Subcutaneous abdominal adipose tissue (tissue), 5 donors: ENCODE data around the gene CDK17.

ENCODE experiments used
- H3K27ac ChIP-seq: one replicate; pipeline ENCODE4 v1.7.0; 2013; ENCODE audit warnings: low read depth, mild to moderate bottlenecking, inconsistent platforms, low read length, moderate library complexity
- H3K27me3 ChIP-seq, 5 donors: one replicate each; pipeline ENCODE4 v1.7.0; 2013; ENCODE audit warnings: low read length in 5 of 5, inconsistent platforms in 1 of 5; ENCODE audit not compliant: control insufficient read depth in 5 of 5, insufficient read depth in 4 of 5
- H3K36me3 ChIP-seq, 5 donors: one replicate each; pipeline ENCODE4 v1.7.0; 2013; ENCODE audit warnings: low read length in 5 of 5; ENCODE audit not compliant: control insufficient read depth in 5 of 5, insufficient read depth in 5 of 5
- H3K4me1 ChIP-seq, 5 donors: one replicate each; pipeline ENCODE4 v1.7.0; 2013; ENCODE audit warnings: low read length in 5 of 5, mild to moderate bottlenecking in 3 of 5, moderate library complexity in 1 of 5; ENCODE audit not compliant: control insufficient read depth in 5 of 5, insufficient read depth in 5 of 5
- H3K4me3 ChIP-seq, 5 donors: one replicate each; pipeline ENCODE4 v1.7.0; 2013; ENCODE audit warnings: low read length in 5 of 5, low read depth in 1 of 5
- H3K9ac ChIP-seq, 5 donors: one replicate each; pipeline ENCODE4 v1.7.0; 2013; ENCODE audit warnings: low read length in 5 of 5, mild to moderate bottlenecking in 4 of 5, moderate library complexity in 3 of 5
- H3K9me3 ChIP-seq, 5 donors: one replicate each; pipeline ENCODE4 v1.7.0; 2013; ENCODE audit warnings: low read length in 5 of 5; ENCODE audit not compliant: control insufficient read depth in 5 of 5
- donor health status: healthy.
- donor health status: healthy.
- donor health status: healthy.
- donor health status: healthy.
- donor health status: healthy.

CDK17 gene

GRCh38 chr12:96399919-96400630 is at the start of gene CDK17:
Gene CDK17, minus strand, starts transcription at chr12:96400439. Its CDS starts 65,603 bp downstream, at chr12:96334836.
- no peaks in the 10 kb centered on the region for H3K27me3 ChIP-seq
- H3K27ac ChIP-seq = peak within 1 kb of the TSS; percentile 96
- H3K4me3 ChIP-seq = peak within 1 kb of the TSS; percentile 87 to 98 (median 95)
- H3K36me3 ChIP-seq = no peaks in the 10 kb centered on the region
- peak within 1 kb of the TSS; percentile 73 to 98 (median 92) for H3K9ac ChIP-seq
- H3K4me1 ChIP-seq = peaks cover 5 to 33% (median 25%) of the 10 kb centered on the region in 5 donors
- H3K9me3 ChIP-seq = no peaks in the 10 kb centered on the region

GRCh38 chr12:96448300-96448699 is 48.1 kb upstream of the CDK17 start:
- Histone ChIP-seq H3K27ac (no peak overlapping the region), H3K4me3 (no peak overlapping the region), H3K36me3 (no peaks in the 10 kb centered on the region), H3K9me3 (no peaks in the 10 kb centered on the region), H3K4me1 (peaks cover 0 to 4% (median 0%) of the 10 kb centered on the region in 5 donors), H3K9ac (no peak overlapping the region), H3K27me3 (no peaks in the 10 kb centered on the region)

- no peaks in the 10 kb centered on the region for H3K9me3 ChIP-seq
- H3K27me3 ChIP-seq = no peaks in the 10 kb centered on the region
- H3K4me3 ChIP-seq = no peak overlapping the region
- peak overlapping the region; percentile 58 for H3K27ac ChIP-seq
- H3K9ac ChIP-seq = no peak overlapping the region
- H3K36me3 ChIP-seq = no peaks in the 10 kb centered on the region
- H3K4me1 ChIP-seq = peaks cover 0 to 4% (median 0%) of the 10 kb centered on the region in 5 donors
Measured at GRCh38 chr12:96447256-96447655, 47.0 kb upstream of the CDK17 start.

- Histone ChIP-seq H3K36me3 (no peaks in the 10 kb centered on the region), H3K27ac (peak overlapping the region; percentile 64), H3K27me3 (no peaks in the 10 kb centered on the region), H3K4me1 (peaks cover 0 to 4% (median 0%) of the 10 kb centered on the region in 5 donors), H3K9ac (peak overlapping the region in 1 of 5 donors; percentile 31), H3K9me3 (no peaks in the 10 kb centered on the region), H3K4me3 (no peak overlapping the region)
Measured at GRCh38 chr12:96445691-96446583, 45.7 kb upstream of the CDK17 start.

- no peaks in the 10 kb centered on the region for H3K36me3 ChIP-seq
Measured at GRCh38 chr12:96444399-96444798, 44.2 kb upstream of the CDK17 start.

GRCh38 chr12:96442906-96443305 is 42.7 kb upstream of the CDK17 start:
- Histone ChIP-seq H3K9ac (no peak overlapping the region), H3K4me1 (peaks cover 0 to 4% (median 0%) of the 10 kb centered on the region in 5 donors), H3K27ac (no peak overlapping the region), H3K36me3 (no peaks in the 10 kb centered on the region), H3K27me3 (no peaks in the 10 kb centered on the region), H3K4me3 (no peak overlapping the region), H3K9me3 (no peaks in the 10 kb centered on the region)

More at GRCh38 chr12:96444399-96444798, 44.2 kb upstream of the CDK17 start:
- no peak overlapping the region for H3K9ac ChIP-seq
- no peaks in the 10 kb centered on the region for H3K27me3 ChIP-seq
- H3K4me1 ChIP-seq = peaks cover 0 to 4% (median 0%) of the 10 kb centered on the region in 5 donors
- H3K4me3 ChIP-seq = no peak overlapping the region
- no peaks in the 10 kb centered on the region for H3K9me3 ChIP-seq
- no peak overlapping the region for H3K27ac ChIP-seq

GRCh38 chr12:96441816-96442215 is 41.6 kb upstream of the CDK17 start:
- peaks cover 0 to 4% (median 0%) of the 10 kb centered on the region in 5 donors for H3K4me1 ChIP-seq
- H3K36me3 ChIP-seq = no peaks in the 10 kb centered on the region
- no peak overlapping the region for H3K9ac ChIP-seq
- no peaks in the 10 kb centered on the region for H3K9me3 ChIP-seq
- H3K4me3 ChIP-seq = no peak overlapping the region
- no peak overlapping the region for H3K27ac ChIP-seq
- no peaks in the 10 kb centered on the region for H3K27me3 ChIP-seq

- Histone ChIP-seq H3K4me3 (no peak overlapping the region), H3K4me1 (no peaks in the 10 kb centered on the region), H3K27me3 (no peaks in the 10 kb centered on the region), H3K36me3 (no peaks in the 10 kb centered on the region), H3K9ac (no peak overlapping the region), H3K9me3 (no peaks in the 10 kb centered on the region), H3K27ac (no peak overlapping the region)
Measured at GRCh38 chr12:96438330-96438729, 38.1 kb upstream of the CDK17 start.

GRCh38 chr12:96437171-96437445 is 36.9 kb upstream of the CDK17 start:
- no peak overlapping the region for H3K27ac ChIP-seq
- no peaks in the 10 kb centered on the region for H3K9me3 ChIP-seq
- H3K4me3 ChIP-seq = no peak overlapping the region
- no peaks in the 10 kb centered on the region for H3K36me3 ChIP-seq
- no peak overlapping the region for H3K9ac ChIP-seq
- H3K4me1 ChIP-seq = no peaks in the 10 kb centered on the region
- no peaks in the 10 kb centered on the region for H3K27me3 ChIP-seq
